CD4-positive, alpha-beta T cell (primary cell): ENCODE measurements around the gene ORAI3. TPM values are rescaled to one million over a fixed set of nuclear protein-coding genes. Genes with fewer than 3 reads are reported as not detected.

Source experiments
- ATAC-seq: fragments of 200-7000 bp; cut with Tn5 transposase; one replicate; pipeline ENCODE4 v1.10.0; 2022; ENCODE audit warnings: mild to moderate bottlenecking; ENCODE audit not compliant: poor library complexity
- CTCF ChIA-PET: fragments of 350-600 bp; sonication (Branson Sonifier 250); formaldehyde crosslinking; loops from one replicate; lab custom pipeline; 2021; ENCODE audit warnings: antibody characterized with exemption, inconsistent platforms; lab: Charles Lee
- POLR2A ChIA-PET: fragments of 350-600 bp; sonication (Branson Sonifier 250); formaldehyde crosslinking; loops from one replicate; lab custom pipeline; 2021; ENCODE audit warnings: antibody characterized with exemption, inconsistent platforms; lab: Charles Lee
- DNase-seq, 14 experiments: peaks; one replicate each; pipeline ENCODE4 v3.0.0-alpha.2; 2013 to 2020; ENCODE audit warnings: mixed read lengths in 2 of 14
- H3K27ac ChIP-seq, 2 donors: one replicate each; pipeline versions ENCODE4 v1.5.1 to v1.7.0; 2013; ENCODE audit warnings: low read length in 2 of 2, low read depth in 1 of 2, mild to moderate bottlenecking in 1 of 2
- H3K27me3 ChIP-seq, 2 experiments: 1 replicate in 1 of 2; 2 replicates in 1 of 2; pipeline versions ENCODE4 v1.6.1 to v1.7.0; 2013; ENCODE audit warnings: low read length in 2 of 2, control low read depth in 1 of 2, mild to moderate bottlenecking in 1 of 2, moderate library complexity in 1 of 2; ENCODE audit not compliant: insufficient read depth in 2 of 2, control insufficient read depth in 1 of 2
- H3K36me3 ChIP-seq: one replicate; pipeline ENCODE4 v1.6.1; 2013; ENCODE audit warnings: low read length, control low read depth; ENCODE audit not compliant: insufficient read depth
- H3K4me1 ChIP-seq: one replicate; pipeline ENCODE4 v1.6.1; 2013; ENCODE audit warnings: low read length, control low read depth; ENCODE audit not compliant: insufficient read depth
- H3K4me3 ChIP-seq: one replicate; pipeline ENCODE4 v1.5.1; 2013; ENCODE audit warnings: mild to moderate bottlenecking, low read length, moderate library complexity
- H3K9me3 ChIP-seq, 2 experiments: 1 replicate in 1 of 2; 2 replicates in 1 of 2; pipeline versions ENCODE4 v1.6.1 to v1.7.0; 2013; ENCODE audit warnings: low read length in 2 of 2, mild to moderate bottlenecking in 2 of 2, control low read depth in 1 of 2, moderate library complexity in 1 of 2; ENCODE audit not compliant: control insufficient read depth in 1 of 2, insufficient read depth in 1 of 2
- H3K27ac Mint-ChIP-seq: one replicate; pipeline ENCODE4 v1.8.0; 2020; ENCODE audit warnings: mixed read lengths
- H3K27me3 Mint-ChIP-seq: one replicate; pipeline ENCODE4 v1.8.0; 2021; ENCODE audit warnings: mixed read lengths
- H3K36me3 Mint-ChIP-seq: one replicate; pipeline ENCODE4 v1.8.0; 2021; ENCODE audit warnings: low read depth, mixed read lengths
- H3K4me1 Mint-ChIP-seq: one replicate; pipeline ENCODE4 v1.8.0; 2021; ENCODE audit warnings: low read depth, mixed read lengths
- H3K4me3 Mint-ChIP-seq: one replicate; pipeline ENCODE4 v1.8.0; 2020; ENCODE audit warnings: mild to moderate bottlenecking, mixed read lengths
- H3K9me3 Mint-ChIP-seq: one replicate; pipeline ENCODE4 v1.8.0; 2020; ENCODE audit warnings: mixed read lengths
- intact Hi-C, 2 experiments: fragments of 100-400 bp; cut with DNase I in 1 of 2; cut with micrococcal nuclease in 1 of 2; formaldehyde crosslinking; loops; one replicate each; pipeline versions ENCODE4 v1.15.1 to v1.9.0; 2023 to 2025; cut with DNase I, micrococcal nuclease
- total RNA-seq, 174 experiments: library from RNA in 2 of 174; stranded (reverse) in 2 of 174; gene quantifications; one replicate each; pipeline ENCODE4 v1.2.3 and lab custom pipeline; 2021 to 2026
- TF ChIP-seq, protein P1 (sequence below): fragments of 200-600 bp; IDR thresholded peaks from one replicate; pipeline ENCODE4 v1.8.0; 2022; ENCODE audit warnings: antibody characterized with exemption, mild to moderate bottlenecking

Gene ORAI3
- total RNA-seq, 2 experiments from 2014 or later, result 3.0 to 4.5 TPM

DNA sequence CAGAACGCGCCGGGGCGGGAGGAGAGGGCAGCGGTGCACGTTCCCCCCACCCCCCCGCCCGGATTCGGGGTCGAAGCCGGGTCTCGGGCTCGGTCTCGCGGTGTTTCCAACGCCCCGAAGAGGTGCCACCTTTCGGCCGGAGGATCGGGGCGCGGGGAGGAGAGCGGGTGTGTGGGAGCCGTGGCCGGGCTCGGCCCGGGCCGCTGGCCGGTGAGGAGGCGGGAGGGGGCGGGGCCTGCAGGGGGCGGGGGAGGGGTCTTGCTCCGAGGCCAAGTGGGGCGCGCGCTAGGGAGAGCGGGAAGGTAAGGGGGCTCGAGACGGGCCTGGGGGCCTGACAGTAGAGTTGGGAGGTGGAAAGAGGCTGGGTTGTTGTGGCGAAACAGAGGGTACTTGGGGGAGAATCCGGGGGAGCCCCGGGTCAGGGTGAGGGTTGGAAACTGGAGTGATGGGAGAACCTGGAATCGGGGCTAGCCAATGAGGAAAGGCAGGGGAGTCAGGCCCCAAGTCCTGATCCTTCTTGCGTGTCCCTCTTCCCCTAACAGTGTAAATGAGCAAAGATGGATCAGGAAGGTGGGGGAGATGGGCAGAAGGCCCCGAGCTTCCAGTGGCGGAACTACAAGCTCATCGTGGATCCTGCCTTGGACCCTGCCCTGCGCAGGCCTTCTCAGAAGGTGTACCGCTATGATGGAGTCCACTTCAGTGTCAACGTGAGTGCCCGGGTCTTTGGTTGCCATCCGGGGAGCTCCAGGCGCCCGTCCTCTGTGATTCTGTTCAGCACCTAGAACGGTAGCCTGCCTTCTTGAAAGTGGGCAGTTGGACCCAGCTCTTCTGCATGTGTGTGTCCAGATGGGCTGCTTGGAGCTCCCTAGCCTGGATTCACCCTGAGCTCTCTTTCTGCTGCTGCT lies 9.6 kb downstream of the ORAI3 start:
- ChIA-PET CTCF (interaction anchor here (1.0 to 1.6 kb wide), 2 partner anchors 184 to 910 kb away, joined by 3 read pairs; no protein-coding TSS in a partner anchor), POLR2A (interaction anchor here (1.0 to 2.1 kb wide), 6 partner anchors 9 to 184 kb away, joined by 3 to 9 read pairs (median 5); partner anchors contain the start of genes KAT8, ORAI3, ZNF646 and ZNF668)
- Mint-ChIP-seq H3K27me3 (no peaks in the 10 kb centered on the region), H3K4me1 (peaks cover 39% of the 10 kb centered on the region), H3K27ac (peak overlapping the region; percentile 89), H3K4me3 (peak overlapping the region; percentile 93), H3K9me3 (no peaks in the 10 kb centered on the region), H3K36me3 (peaks cover 60% of the 10 kb centered on the region)
- no peaks in the 10 kb centered on the region for H3K27me3 ChIP-seq
- H3K27ac ChIP-seq, result no peak overlapping the region
- peak overlapping the region; percentile 65 for H3K4me3 ChIP-seq
- H3K36me3 ChIP-seq, result peaks cover 46% of the 10 kb centered on the region
- peaks cover 33% of the 10 kb centered on the region for H3K4me1 ChIP-seq
- intact Hi-C loops, result loop anchor here in 1 of 2 experiments (10.0 kb wide), 2 partner anchors 116 to 906 kb away; partner anchors contain the start of genes ZNF646 and ZNF668
- TF ChIP-seq, protein P1, sequence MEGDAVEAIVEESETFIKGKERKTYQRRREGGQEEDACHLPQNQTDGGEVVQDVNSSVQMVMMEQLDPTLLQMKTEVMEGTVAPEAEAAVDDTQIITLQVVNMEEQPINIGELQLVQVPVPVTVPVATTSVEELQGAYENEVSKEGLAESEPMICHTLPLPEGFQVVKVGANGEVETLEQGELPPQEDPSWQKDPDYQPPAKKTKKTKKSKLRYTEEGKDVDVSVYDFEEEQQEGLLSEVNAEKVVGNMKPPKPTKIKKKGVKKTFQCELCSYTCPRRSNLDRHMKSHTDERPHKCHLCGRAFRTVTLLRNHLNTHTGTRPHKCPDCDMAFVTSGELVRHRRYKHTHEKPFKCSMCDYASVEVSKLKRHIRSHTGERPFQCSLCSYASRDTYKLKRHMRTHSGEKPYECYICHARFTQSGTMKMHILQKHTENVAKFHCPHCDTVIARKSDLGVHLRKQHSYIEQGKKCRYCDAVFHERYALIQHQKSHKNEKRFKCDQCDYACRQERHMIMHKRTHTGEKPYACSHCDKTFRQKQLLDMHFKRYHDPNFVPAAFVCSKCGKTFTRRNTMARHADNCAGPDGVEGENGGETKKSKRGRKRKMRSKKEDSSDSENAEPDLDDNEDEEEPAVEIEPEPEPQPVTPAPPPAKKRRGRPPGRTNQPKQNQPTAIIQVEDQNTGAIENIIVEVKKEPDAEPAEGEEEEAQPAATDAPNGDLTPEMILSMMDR, result no peak
- H3K9me3 ChIP-seq, result peaks cover 0 to 5% of the 10 kb centered on the region in 2 experiments
- DNase-seq (peak in 3 of 14 experiments; percentile 42 to 87 (median 67)), ATAC-seq (peak; percentile 32)

DNA sequence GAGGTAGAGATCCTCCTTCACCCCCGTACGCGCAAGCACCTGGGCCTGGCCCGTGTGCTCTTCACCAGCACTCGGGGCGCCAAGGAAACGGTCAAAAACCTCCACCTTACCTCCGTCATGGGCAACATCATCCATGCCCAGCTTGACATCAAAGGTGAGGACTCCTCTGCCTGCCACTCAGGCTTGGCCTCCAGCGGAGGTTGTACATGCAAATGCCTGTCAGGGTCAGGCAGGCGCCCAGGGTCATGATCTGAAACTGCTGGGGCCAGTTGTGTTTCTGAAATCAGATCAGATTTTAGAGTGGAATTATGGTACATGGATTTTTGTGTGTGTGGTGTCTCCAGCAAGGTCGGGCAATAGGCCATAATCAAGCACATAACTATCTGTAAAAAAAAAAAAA lies 12.5 kb downstream of the ORAI3 start:
- TF ChIP-seq, protein P1, result no peak
- CTCF ChIA-PET, result no interaction called here
- ATAC-seq (no peak), DNase-seq (no peak)
- H3K4me1 Mint-ChIP-seq, result peaks cover 34% of the 10 kb centered on the region
- peak overlapping the region; percentile 20 for H3K4me3 Mint-ChIP-seq
- H3K27me3 Mint-ChIP-seq, result no peaks in the 10 kb centered on the region
- no peak overlapping the region for H3K27ac ChIP-seq
- H3K4me1 ChIP-seq, result peaks cover 23% of the 10 kb centered on the region
- no peaks in the 10 kb centered on the region for H3K9me3 Mint-ChIP-seq
- H3K9me3 ChIP-seq, result no peaks in the 10 kb centered on the region
- intact Hi-C loops, result no loop called here
- POLR2A ChIA-PET, result interaction anchor here (0.5 to 1.7 kb wide), 2 partner anchors 12 to 131 kb away, joined by 4 to 7 read pairs; partner anchors contain the start of gene ORAI3
- H3K27ac Mint-ChIP-seq, result no peak overlapping the region
- peaks cover 72% of the 10 kb centered on the region for H3K36me3 ChIP-seq
- H3K4me3 ChIP-seq, result no peak overlapping the region
- peaks cover 86% of the 10 kb centered on the region for H3K36me3 Mint-ChIP-seq
- H3K27me3 ChIP-seq, result no peaks in the 10 kb centered on the region

DNA sequence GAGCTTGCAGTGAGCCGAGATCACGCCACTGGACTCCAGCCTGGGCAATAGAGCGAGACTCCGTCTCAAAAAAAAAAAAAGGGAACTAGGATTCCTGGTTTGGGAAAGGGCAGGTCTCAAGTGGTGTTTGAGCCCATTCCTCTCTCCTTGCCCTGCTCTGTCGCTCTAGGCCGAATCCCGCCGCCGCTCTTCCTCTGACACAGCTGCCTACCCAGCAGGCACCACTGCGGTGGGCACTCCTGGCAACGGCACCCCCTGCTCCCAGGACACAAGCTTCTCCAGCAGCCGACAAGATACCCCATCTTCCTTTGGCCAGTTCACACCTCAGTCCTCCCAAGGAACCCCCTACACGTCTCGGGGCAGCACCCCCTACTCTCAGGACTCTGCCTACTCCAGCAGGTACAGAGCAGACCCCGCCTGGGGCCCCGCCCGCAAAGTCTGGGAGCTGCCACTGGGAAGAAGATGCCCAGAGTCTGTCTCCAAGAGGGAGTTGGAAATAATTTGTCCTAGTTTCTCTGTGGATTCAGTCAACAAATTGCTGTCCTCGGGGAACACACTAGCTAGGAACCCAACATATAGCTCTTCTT lies 15.2 kb downstream of the ORAI3 start:
- intact Hi-C loops, result no loop called here
- Histone ChIP-seq H3K4me1 (peaks cover 4% of the 10 kb centered on the region), H3K4me3 (no peak overlapping the region), H3K36me3 (peaks cover 88% of the 10 kb centered on the region), H3K27me3 (no peaks in the 10 kb centered on the region), H3K27ac (no peak overlapping the region), H3K9me3 (no peaks in the 10 kb centered on the region)
- CTCF ChIA-PET, result interaction anchor here (0.7 to 1.3 kb wide), 2 partner anchors 10 to 120 kb away, joined by 3 read pairs; no protein-coding TSS in a partner anchor
- ATAC-seq, result no peak
- no peaks in the 10 kb centered on the region for H3K9me3 Mint-ChIP-seq
- no peaks in the 10 kb centered on the region for H3K27me3 Mint-ChIP-seq
- H3K4me1 Mint-ChIP-seq, result peaks cover 15% of the 10 kb centered on the region
- DNase-seq, result no peak
- POLR2A ChIA-PET, result interaction anchor here (0.9 to 1.2 kb wide), 2 partner anchors 10 to 14 kb away, joined by 3 read pairs; no protein-coding TSS in a partner anchor
- TF ChIP-seq, protein P1, result no peak
- no peak overlapping the region for H3K4me3 Mint-ChIP-seq
- peaks cover 90% of the 10 kb centered on the region for H3K36me3 Mint-ChIP-seq
- no peak overlapping the region for H3K27ac Mint-ChIP-seq
